Loucy (cell line): ENCODE measurements around the gene FRMD5.

Source experiments
- EZH2phosphoT487 ChIP-seq: fragments of 200-600 bp; IDR thresholded peaks from 2 replicates; pipeline ENCODE4 v1.6.1; 2018; ENCODE audit warnings: antibody characterized with exemption, mild to moderate bottlenecking, moderate library complexity, borderline replicate concordance
- TF ChIP-seq, protein P1 (sequence below): fragments of 200-600 bp; sonication (generic); conservative IDR thresholded peaks from 2 replicates; pipeline ENCODE4 v1.5.1; 2014; ENCODE audit warnings: mild to moderate bottlenecking, antibody characterized with exemption, low read length

DNA sequence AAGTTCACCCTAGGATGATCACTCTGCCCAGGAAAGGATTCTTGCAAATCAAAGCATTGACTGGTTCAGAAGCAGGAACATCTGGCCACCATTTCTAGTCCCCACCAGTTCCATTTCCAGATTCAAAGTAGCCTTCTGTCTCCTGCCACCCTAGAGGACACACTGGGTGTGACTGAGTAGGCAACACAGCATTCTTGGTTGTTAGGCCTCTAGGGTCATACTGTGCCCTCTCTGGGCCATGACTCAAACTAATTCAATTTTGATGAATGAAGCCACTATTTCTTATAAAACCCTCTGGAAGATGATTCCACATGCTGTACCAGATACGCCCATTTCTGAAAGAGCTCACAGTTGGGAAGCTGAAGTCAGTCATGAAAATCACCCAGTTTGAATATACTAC is 298.5 kb downstream of the FRMD5 start:
- TF ChIP-seq, protein P1, sequence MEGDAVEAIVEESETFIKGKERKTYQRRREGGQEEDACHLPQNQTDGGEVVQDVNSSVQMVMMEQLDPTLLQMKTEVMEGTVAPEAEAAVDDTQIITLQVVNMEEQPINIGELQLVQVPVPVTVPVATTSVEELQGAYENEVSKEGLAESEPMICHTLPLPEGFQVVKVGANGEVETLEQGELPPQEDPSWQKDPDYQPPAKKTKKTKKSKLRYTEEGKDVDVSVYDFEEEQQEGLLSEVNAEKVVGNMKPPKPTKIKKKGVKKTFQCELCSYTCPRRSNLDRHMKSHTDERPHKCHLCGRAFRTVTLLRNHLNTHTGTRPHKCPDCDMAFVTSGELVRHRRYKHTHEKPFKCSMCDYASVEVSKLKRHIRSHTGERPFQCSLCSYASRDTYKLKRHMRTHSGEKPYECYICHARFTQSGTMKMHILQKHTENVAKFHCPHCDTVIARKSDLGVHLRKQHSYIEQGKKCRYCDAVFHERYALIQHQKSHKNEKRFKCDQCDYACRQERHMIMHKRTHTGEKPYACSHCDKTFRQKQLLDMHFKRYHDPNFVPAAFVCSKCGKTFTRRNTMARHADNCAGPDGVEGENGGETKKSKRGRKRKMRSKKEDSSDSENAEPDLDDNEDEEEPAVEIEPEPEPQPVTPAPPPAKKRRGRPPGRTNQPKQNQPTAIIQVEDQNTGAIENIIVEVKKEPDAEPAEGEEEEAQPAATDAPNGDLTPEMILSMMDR: no peak
- no peak for TF ChIP-seq EZH2phosphoT487
